HEK293 (cell line): ENCODE measurements around the gene FADS3.

Experiments used
- CTCF ChIA-PET: fragments of 350-600 bp; formaldehyde crosslinking; extraction: SDS; loops from one replicate; lab custom pipeline; 2021; ENCODE audit warnings: antibody characterized with exemption; lab: Yijun Ruan, JAX
- POLR2A ChIA-PET: fragments of 300-600 bp; formaldehyde crosslinking; extraction: SDS; loops from one replicate; lab custom pipeline; 2020; ENCODE audit warnings: antibody characterized with exemption, inconsistent platforms; lab: Yijun Ruan, JAX
- H3K27ac ChIP-seq: fragments of 200-500 bp; sonication (Bioruptor generic); 2 replicates; pipeline ENCODE4 v1.5.1; 2014; ENCODE audit warnings: low read depth, low read length, control low read depth, inconsistent platforms; ENCODE audit errors: extremely low read depth
- H3K36me3 ChIP-seq, 2 experiments: fragments of 200-500 bp in 1 of 2; sonication (Bioruptor generic) in 1 of 2; 1 replicate in 1 of 2; 2 replicates in 1 of 2; pipeline ENCODE4 v1.5.1; 2014 to 2017; ENCODE audit warnings: inconsistent platforms in 2 of 2, low read length in 2 of 2; ENCODE audit not compliant: control insufficient read depth in 2 of 2, insufficient read depth in 1 of 2
- H3K4me1 ChIP-seq: fragments of 200-500 bp; sonication (Bioruptor generic); 2 replicates; pipeline ENCODE4 v1.5.1; 2014; ENCODE audit warnings: mild to moderate bottlenecking, low read length, inconsistent platforms; ENCODE audit not compliant: control insufficient read depth, insufficient read depth
- H3K4me3 ChIP-seq: 2 replicates; pipeline ENCODE4 v1.5.1; 2011; ENCODE audit warnings: low read depth, mild to moderate bottlenecking, control low read depth, low read length, moderate library complexity
- H3K9me3 ChIP-seq: fragments of 200-500 bp; sonication (Bioruptor generic); 2 replicates; pipeline ENCODE4 v1.5.1; 2014; ENCODE audit warnings: low read depth, low read length, inconsistent platforms; ENCODE audit not compliant: control insufficient read depth, insufficient read depth
- EGR2 ChIP-seq: fragments of 450-650 bp; formaldehyde crosslinking; IDR thresholded peaks from 2 replicates; pipeline ENCODE4 v1.5.1; 2016; ENCODE audit warnings: low read depth, missing biosample characterization, missing genetic modification characterization
- GLIS1 ChIP-seq: fragments of 450-650 bp; formaldehyde crosslinking; IDR thresholded peaks from 2 replicates; pipeline ENCODE4 v1.5.1; 2016; ENCODE audit warnings: missing biosample characterization, missing genetic modification characterization
- HIC1 ChIP-seq: fragments of 450-650 bp; formaldehyde crosslinking; IDR thresholded peaks from 2 replicates; pipeline ENCODE4 v1.5.1; 2016; ENCODE audit warnings: missing biosample characterization, missing genetic modification characterization
- PBX3 ChIP-seq: sonication (generic); formaldehyde crosslinking; IDR thresholded peaks from 2 replicates; pipeline ENCODE4 v1.8.1; 2022; ENCODE audit warnings: mild to moderate bottlenecking, moderate library complexity, missing genetic modification reagents
- PRDM10 ChIP-seq: fragments of 450-650 bp; formaldehyde crosslinking; IDR thresholded peaks from 2 replicates; pipeline ENCODE4 v1.5.1; 2016; ENCODE audit warnings: missing biosample characterization, missing genetic modification characterization
- SETDB1 ChIP-seq: IDR thresholded peaks from one replicate; pipeline ENCODE4 v1.6.1; 2017; ENCODE audit warnings: mild to moderate bottlenecking, low read length, moderate library complexity, mixed read lengths; ENCODE audit not compliant: insufficient read length
- ZFHX2 ChIP-seq: fragments of 450-650 bp; formaldehyde crosslinking; conservative IDR thresholded peaks from 2 replicates; pipeline ENCODE4 v1.5.1; 2016; ENCODE audit warnings: missing biosample characterization, missing genetic modification characterization
- ZNF157 ChIP-seq: fragments of 450-650 bp; formaldehyde crosslinking; IDR thresholded peaks from 2 replicates; pipeline ENCODE4 v1.5.1; 2016; ENCODE audit warnings: missing biosample characterization, missing genetic modification characterization
- ZNF174 ChIP-seq: fragments of 450-650 bp; formaldehyde crosslinking; IDR thresholded peaks from 2 replicates; pipeline ENCODE4 v1.5.0; 2017; ENCODE audit warnings: missing biosample characterization, mild to moderate bottlenecking, missing genetic modification characterization
- ZNF302 ChIP-seq: fragments of 450-650 bp; formaldehyde crosslinking; IDR thresholded peaks from 2 replicates; pipeline ENCODE4 v1.5.1; 2016; ENCODE audit warnings: missing biosample characterization, missing genetic modification characterization, low read depth
- ZNF341 ChIP-seq: fragments of 450-650 bp; formaldehyde crosslinking; IDR thresholded peaks from 2 replicates; pipeline ENCODE4; 2016; ENCODE audit warnings: low read depth, missing biosample characterization, missing genetic modification characterization
- ZNF514 ChIP-seq: fragments of 450-650 bp; formaldehyde crosslinking; IDR thresholded peaks from 2 replicates; pipeline ENCODE4 v1.5.1; 2016; ENCODE audit warnings: missing biosample characterization, missing genetic modification characterization
- ZNF518A ChIP-seq: fragments of 450-650 bp; formaldehyde crosslinking; conservative IDR thresholded peaks from 2 replicates; pipeline ENCODE4 v1.5.1; 2016; ENCODE audit warnings: low read depth, missing biosample characterization, missing genetic modification characterization
- ZNF561 ChIP-seq: fragments of 450-650 bp; IDR thresholded peaks from 2 replicates; pipeline ENCODE4 v1.5.1; 2018; ENCODE audit warnings: missing biosample characterization, missing genetic modification characterization, borderline replicate concordance
- TF ChIP-seq, protein P1 (sequence below): fragments of 450-650 bp; formaldehyde crosslinking; IDR thresholded peaks from 2 replicates; pipeline ENCODE4 v1.5.1; 2016; ENCODE audit warnings: missing biosample characterization, missing genetic modification characterization
- TF ChIP-seq, protein P2 (sequence below): fragments of 450-650 bp; formaldehyde crosslinking; IDR thresholded peaks from 2 replicates; pipeline ENCODE4 v1.5.1; 2016; ENCODE audit warnings: missing biosample characterization, missing genetic modification characterization

The FADS3 gene

GRCh38 chr11:61927501-61927900, 36.2 kb upstream of the FADS3 start:
- no peaks in the 10 kb centered on the region for H3K4me1 ChIP-seq
- TF ChIP-seq ZNF561 = no peak
- TF ChIP-seq, protein P1, sequence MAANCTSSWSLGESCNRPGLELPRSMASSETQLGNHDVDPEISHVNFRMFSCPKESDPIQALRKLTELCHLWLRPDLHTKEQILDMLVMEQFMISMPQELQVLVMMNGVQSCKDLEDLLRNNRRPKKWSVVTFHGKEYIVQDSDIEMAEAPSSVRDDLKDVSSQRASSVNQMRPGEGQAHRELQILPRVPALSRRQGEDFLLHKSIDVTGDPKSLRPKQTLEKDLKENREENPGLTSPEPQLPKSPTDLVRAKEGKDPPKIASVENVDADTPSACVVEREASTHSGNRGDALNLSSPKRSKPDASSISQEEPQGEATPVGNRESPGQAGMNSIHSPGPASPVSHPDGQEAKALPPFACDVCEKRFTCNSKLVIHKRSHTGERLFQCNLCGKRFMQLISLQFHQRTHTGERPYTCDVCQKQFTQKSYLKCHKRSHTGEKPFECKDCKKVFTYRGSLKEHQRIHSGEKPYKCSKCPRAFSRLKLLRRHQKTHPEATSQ (tag by site-specific recombination) = no peak
- TF ChIP-seq ZNF518A (tag by site-specific recombination) = no peak
- peak; percentile 23; the same call in 1 of the 2 replicates for TF ChIP-seq GLIS1 (tag by site-specific recombination)
- peak; percentile 75 for TF ChIP-seq PRDM10 (tag by site-specific recombination)
- TF ChIP-seq, protein P2, sequence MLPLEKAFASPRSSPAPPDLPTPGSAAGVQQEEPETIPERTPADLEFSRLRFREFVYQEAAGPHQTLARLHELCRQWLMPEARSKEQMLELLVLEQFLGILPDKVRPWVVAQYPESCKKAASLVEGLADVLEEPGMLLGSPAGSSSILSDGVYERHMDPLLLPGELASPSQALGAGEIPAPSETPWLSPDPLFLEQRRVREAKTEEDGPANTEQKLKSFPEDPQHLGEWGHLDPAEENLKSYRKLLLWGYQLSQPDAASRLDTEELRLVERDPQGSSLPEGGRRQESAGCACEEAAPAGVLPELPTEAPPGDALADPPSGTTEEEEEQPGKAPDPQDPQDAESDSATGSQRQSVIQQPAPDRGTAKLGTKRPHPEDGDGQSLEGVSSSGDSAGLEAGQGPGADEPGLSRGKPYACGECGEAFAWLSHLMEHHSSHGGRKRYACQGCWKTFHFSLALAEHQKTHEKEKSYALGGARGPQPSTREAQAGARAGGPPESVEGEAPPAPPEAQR (tag by site-specific recombination) = no peak
- no peak for TF ChIP-seq ZNF174 (tag by site-specific recombination)
- no peak for TF ChIP-seq PBX3 (CRISPR knock-in tag)
- peak; percentile 70 for TF ChIP-seq SETDB1
- peak; percentile 56; the same call in 1 of the 2 replicates for TF ChIP-seq ZNF341 (tag by site-specific recombination)
- no peak overlapping the region for H3K27ac ChIP-seq
- ChIA-PET POLR2A (no interaction called here), CTCF (interaction anchor here (2.1 to 9.8 kb wide), 2 partner anchors 20 to 27 kb away, joined by 14 to 88 read pairs; no protein-coding TSS in a partner anchor)
- H3K4me3 ChIP-seq = no peak overlapping the region
- no peaks in the 10 kb centered on the region for H3K9me3 ChIP-seq
- no peaks in the 10 kb centered on the region for H3K36me3 ChIP-seq

GRCh38 chr11:61926235-61926634, 34.9 kb upstream of the FADS3 start:
- Histone ChIP-seq H3K4me1 (no peaks in the 10 kb centered on the region), H3K9me3 (no peaks in the 10 kb centered on the region)
- TF ChIP-seq ZNF157 (tag by site-specific recombination) (no peak), GLIS1 (tag by site-specific recombination) (0 out of 2 replicates have a peak, but pooled peaks have one; percentile 26), ZFHX2 (peak; percentile 76), ZNF302 (tag by site-specific recombination) (no peak), HIC1 (tag by site-specific recombination) (no peak), ZNF514 (no peak), EGR2 (tag by site-specific recombination) (peak; percentile 51)
- TF ChIP-seq, all 188 proteins: peak for 3
- ChIA-PET POLR2A (no interaction called here), CTCF (interaction anchor here (0.9 to 9.8 kb wide), 3 partner anchors 20 to 26 kb away, joined by 3 to 88 read pairs (median 12); no protein-coding TSS in a partner anchor)
- Histone ChIP-seq H3K27ac (no peak overlapping the region), H3K36me3 (no peaks in the 10 kb centered on the region), H3K4me3 (no peak overlapping the region)
